ENCODE measurements around the gene ADCK2. TPM values are rescaled to one million over a fixed set of nuclear protein-coding genes. Genes with fewer than 3 reads are reported as not detected.

The ADCK2 gene
- total and polyA plus RNA-seq, 4 donors = 3.2 to 15.4 (median 11.1) TPM

DNA sequence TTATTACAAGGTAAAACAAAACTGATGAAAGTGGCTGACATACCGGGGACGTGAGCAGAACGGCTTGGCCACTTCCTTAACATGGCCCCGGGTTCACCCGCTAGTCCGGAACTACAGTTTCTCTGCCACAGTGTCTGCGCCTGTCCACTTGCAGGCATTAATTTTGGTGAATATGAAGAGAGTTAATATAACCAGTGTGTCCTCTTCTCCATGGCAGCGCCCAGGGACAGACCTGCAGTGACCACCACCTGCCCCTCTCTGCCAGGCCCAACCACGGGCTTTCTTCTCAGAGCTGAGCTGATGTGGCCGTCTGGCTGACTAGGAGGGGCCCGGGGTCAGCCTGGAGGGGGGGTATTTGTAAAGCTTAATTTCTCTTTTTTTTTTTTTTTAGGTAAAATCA, 22.6 kb downstream of the ADCK2 start:
- H3K36me3 ChIP-seq (ENCODE audit: control insufficient read depth in 4 of 4, insufficient read depth in 3 of 4, low read depth in 1 of 4, low read length in 3 of 4) = peaks cover 0 to 3% (median 0%) of the 10 kb centered on the region in 4 donors
- no peak overlapping the region for H3K4me3 ChIP-seq (ENCODE audit: low read depth in 1 of 3, low read length in 3 of 3)
- TF ChIP-seq NR2F2 (IDR thresholded peaks at IDR 0.05) = no peak
- TF ChIP-seq, protein P1, sequence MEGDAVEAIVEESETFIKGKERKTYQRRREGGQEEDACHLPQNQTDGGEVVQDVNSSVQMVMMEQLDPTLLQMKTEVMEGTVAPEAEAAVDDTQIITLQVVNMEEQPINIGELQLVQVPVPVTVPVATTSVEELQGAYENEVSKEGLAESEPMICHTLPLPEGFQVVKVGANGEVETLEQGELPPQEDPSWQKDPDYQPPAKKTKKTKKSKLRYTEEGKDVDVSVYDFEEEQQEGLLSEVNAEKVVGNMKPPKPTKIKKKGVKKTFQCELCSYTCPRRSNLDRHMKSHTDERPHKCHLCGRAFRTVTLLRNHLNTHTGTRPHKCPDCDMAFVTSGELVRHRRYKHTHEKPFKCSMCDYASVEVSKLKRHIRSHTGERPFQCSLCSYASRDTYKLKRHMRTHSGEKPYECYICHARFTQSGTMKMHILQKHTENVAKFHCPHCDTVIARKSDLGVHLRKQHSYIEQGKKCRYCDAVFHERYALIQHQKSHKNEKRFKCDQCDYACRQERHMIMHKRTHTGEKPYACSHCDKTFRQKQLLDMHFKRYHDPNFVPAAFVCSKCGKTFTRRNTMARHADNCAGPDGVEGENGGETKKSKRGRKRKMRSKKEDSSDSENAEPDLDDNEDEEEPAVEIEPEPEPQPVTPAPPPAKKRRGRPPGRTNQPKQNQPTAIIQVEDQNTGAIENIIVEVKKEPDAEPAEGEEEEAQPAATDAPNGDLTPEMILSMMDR (IDR thresholded peaks at IDR 0.05; ENCODE audit: low read depth, low read length, missing input control) = no peak
- no peak for TF ChIP-seq YY1 (IDR thresholded peaks at IDR 0.05)
- TF ChIP-seq, protein P2, sequence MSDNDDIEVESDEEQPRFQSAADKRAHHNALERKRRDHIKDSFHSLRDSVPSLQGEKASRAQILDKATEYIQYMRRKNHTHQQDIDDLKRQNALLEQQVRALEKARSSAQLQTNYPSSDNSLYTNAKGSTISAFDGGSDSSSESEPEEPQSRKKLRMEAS (IDR thresholded peaks at IDR 0.05) = no peak
- TF ChIP-seq HNF4A (conservative IDR thresholded peaks at IDR 0.05) = no peak
- TF ChIP-seq, protein P3, sequence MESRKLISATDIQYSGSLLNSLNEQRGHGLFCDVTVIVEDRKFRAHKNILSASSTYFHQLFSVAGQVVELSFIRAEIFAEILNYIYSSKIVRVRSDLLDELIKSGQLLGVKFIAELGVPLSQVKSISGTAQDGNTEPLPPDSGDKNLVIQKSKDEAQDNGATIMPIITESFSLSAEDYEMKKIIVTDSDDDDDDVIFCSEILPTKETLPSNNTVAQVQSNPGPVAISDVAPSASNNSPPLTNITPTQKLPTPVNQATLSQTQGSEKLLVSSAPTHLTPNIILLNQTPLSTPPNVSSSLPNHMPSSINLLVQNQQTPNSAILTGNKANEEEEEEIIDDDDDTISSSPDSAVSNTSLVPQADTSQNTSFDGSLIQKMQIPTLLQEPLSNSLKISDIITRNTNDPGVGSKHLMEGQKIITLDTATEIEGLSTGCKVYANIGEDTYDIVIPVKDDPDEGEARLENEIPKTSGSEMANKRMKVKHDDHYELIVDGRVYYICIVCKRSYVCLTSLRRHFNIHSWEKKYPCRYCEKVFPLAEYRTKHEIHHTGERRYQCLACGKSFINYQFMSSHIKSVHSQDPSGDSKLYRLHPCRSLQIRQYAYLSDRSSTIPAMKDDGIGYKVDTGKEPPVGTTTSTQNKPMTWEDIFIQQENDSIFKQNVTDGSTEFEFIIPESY (IDR thresholded peaks at IDR 0.05) = no peak
- TF ChIP-seq, protein P4, sequence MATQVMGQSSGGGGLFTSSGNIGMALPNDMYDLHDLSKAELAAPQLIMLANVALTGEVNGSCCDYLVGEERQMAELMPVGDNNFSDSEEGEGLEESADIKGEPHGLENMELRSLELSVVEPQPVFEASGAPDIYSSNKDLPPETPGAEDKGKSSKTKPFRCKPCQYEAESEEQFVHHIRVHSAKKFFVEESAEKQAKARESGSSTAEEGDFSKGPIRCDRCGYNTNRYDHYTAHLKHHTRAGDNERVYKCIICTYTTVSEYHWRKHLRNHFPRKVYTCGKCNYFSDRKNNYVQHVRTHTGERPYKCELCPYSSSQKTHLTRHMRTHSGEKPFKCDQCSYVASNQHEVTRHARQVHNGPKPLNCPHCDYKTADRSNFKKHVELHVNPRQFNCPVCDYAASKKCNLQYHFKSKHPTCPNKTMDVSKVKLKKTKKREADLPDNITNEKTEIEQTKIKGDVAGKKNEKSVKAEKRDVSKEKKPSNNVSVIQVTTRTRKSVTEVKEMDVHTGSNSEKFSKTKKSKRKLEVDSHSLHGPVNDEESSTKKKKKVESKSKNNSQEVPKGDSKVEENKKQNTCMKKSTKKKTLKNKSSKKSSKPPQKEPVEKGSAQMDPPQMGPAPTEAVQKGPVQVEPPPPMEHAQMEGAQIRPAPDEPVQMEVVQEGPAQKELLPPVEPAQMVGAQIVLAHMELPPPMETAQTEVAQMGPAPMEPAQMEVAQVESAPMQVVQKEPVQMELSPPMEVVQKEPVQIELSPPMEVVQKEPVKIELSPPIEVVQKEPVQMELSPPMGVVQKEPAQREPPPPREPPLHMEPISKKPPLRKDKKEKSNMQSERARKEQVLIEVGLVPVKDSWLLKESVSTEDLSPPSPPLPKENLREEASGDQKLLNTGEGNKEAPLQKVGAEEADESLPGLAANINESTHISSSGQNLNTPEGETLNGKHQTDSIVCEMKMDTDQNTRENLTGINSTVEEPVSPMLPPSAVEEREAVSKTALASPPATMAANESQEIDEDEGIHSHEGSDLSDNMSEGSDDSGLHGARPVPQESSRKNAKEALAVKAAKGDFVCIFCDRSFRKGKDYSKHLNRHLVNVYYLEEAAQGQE (IDR thresholded peaks at IDR 0.05) = no peak
- TF ChIP-seq RXRA (IDR thresholded peaks at IDR 0.05) = no peak
- TF ChIP-seq RAD21 (IDR thresholded peaks at IDR 0.05) = no peak
- TF ChIP-seq, protein P5, sequence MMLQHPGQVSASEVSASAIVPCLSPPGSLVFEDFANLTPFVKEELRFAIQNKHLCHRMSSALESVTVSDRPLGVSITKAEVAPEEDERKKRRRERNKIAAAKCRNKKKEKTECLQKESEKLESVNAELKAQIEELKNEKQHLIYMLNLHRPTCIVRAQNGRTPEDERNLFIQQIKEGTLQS (IDR thresholded peaks at IDR 0.05) = no peak
- no peak for TF ChIP-seq FOXA1 (IDR thresholded peaks at IDR 0.05)
- TF ChIP-seq GABPA (IDR thresholded peaks at IDR 0.05 in 1 of 2, conservative IDR thresholded peaks at IDR 0.05 in 1 of 2) = no peak
- TF ChIP-seq HNF4G (IDR thresholded peaks at IDR 0.05) = no peak
- no peak for TF ChIP-seq JUND (IDR thresholded peaks at IDR 0.05)
- TF ChIP-seq TAF1 (conservative IDR thresholded peaks at IDR 0.05) = no peak
- no peak for TF ChIP-seq SP1 (IDR thresholded peaks at IDR 0.05)
- TF ChIP-seq FOXA2 (IDR thresholded peaks at IDR 0.05) = no peak
- TF ChIP-seq EGR1 (IDR thresholded peaks at IDR 0.05; ENCODE audit: low read depth in 2 of 2) = no peak
- H3K9ac ChIP-seq (ENCODE audit: low read depth in 1 of 2, low read length in 2 of 2) = no peak overlapping the region
- 97% methylated on average over 11 of the region's 11 CpGs for WGBS
- peaks cover 7 to 23% (median 13%) of the 10 kb centered on the region in 4 donors for H3K4me1 ChIP-seq (ENCODE audit: control insufficient read depth in 4 of 4, insufficient read depth in 4 of 4, low read length in 3 of 4)
- H3K9me3 ChIP-seq (ENCODE audit: control insufficient read depth in 4 of 4, low read length in 3 of 4) = no peaks in the 10 kb centered on the region
- DNase-seq (ENCODE audit: low spot score) = no peak
- H3K27ac ChIP-seq (ENCODE audit: low read depth in 1 of 2, low read length in 2 of 2) = no peak overlapping the region
- no peaks in the 10 kb centered on the region for H3K27me3 ChIP-seq (ENCODE audit: control insufficient read depth in 4 of 4, insufficient read depth in 4 of 4, low read length in 3 of 4)

All from liver (tissue), 9 donors.